CD4-positive, alpha-beta T cell treated with Interleukin-12 subunit alpha and Interleukin-12 subunit beta, for 1 hour (primary cell): ENCODE results near the gene TSPAN13.

Source experiments
- DNase-seq: peaks from one replicate; pipeline ENCODE4 v3.0.0-alpha.2; 2020

TSPAN13 gene

DNA sequence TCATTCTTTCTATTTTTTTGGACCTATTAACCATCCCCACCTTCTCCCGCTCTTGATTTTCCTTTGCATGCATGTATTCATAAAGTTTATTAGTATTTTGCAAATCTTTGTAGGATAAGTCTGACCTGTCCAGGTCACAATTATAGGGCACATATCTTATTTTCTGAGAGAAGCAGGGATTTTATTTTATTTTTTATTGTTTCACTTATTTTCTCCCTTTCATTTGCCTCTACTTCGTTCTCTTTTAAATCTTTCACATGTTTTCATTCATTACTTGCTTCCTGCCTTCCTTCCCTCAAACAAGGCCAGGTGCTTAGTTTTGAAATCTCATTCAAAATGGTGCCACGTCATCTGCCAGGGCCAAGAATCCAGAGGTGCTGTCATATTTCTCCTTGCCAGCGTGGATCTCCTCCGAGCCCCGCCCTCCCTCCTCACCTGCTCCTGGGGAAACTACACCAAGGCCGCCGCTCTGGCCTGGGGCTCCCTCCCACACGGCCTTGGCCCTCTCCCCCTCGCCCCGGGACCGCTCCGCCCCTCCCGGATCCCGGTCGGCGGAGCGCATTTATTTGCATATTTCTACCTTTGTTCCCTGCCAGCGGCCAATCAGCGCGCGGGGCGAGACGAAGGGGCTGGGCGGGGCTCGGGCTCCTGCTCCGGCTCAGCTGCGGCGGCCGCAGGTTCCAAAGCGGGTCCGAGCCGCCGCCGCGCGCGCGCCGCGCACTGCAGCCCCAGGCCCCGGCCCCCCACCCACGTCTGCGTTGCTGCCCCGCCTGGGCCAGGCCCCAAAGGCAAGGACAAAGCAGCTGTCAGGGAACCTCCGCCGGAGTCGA lies at the start of gene TSPAN13:
Gene TSPAN13 (plus strand): TSS at position 654 of the 830 bp plus-strand sequence. CDS start 213 bp downstream, outside the sequence.
- DNase-seq: peak; percentile 45

DNA sequence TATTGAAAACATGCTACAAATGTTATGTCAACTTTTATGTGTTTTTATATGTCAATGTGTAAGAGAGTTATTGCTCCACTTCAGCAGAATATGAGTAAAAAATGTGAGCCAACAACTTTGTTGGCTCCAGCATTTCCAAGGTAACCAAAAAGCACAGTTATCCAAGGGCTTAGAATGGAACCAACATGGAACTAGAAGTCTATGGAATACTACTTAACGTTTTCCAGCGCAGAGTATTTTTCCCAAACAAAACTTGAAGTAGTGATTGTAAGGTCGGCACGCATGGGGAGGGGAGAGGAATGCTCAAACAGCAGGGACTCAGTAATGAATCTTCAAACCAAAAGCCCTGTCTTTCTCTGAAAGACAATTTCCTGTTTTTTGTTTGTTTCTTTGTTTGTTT lies 45.0 kb upstream of the TSPAN13 start:
- no peak for DNase-seq

GRCh38 chr7:16708980-16709379 lies 44.6 kb upstream of the TSPAN13 start:
- no peak for DNase-seq

GRCh38 chr7:16710651-16711050 lies 42.9 kb upstream of the TSPAN13 start:
- DNase-seq: no peak

- no peak for DNase-seq
Observed at GRCh38 chr7:16711730-16712129, 41.8 kb upstream of the TSPAN13 start.

- no peak for DNase-seq
Observed at GRCh38 chr7:16712916-16713315, 40.6 kb upstream of the TSPAN13 start.

DNA sequence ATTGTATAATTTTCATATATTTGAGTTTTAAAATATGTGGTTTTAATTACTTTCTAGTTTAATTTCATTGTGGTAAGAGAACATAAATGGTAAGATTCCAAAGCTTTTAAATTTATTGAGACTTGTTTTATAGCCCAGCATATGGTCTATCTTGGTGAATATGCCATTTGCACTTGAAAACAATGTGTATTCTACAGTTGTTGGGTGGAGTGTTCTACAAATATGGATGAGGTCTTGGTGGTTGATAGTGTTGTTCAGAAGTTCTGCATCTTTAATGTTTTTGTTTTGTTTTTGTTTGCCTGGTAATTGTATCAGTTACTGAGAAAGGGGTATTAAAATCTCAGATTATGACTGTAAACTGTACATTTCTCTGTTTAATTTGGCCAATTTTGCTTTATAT lies 37.6 kb upstream of the TSPAN13 start:
- DNase-seq: no peak

DNA sequence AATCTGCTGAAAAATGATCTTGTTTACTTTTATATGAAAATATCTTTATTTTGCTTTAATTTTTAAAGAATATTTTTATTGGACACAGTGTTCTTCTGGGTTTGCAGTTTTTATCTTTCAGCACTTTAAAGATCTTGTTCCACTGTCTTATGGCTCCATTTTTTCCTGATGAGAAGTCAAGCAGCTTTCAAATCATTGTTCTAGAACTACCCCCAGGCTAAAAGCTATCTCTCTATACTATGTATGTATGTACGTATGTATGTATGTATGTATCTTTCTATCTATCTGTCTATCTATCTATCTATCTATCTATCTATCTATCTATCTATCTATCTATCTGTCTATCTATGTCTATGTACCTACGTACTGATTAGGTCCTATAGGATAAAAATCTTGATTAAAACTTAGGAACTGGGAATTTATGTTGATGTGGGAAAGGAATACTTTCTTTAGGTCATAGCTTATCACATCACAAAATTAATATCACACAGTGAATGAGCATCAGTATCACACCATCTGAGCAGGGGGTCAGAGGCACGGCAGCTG lies 35.4 kb upstream of the TSPAN13 start:
- no peak for DNase-seq

- DNase-seq: no peak
Observed at GRCh38 chr7:16719699-16720098, 33.9 kb upstream of the TSPAN13 start.

GRCh38 chr7:16721541-16721940 lies 32.0 kb upstream of the TSPAN13 start:
- no peak for DNase-seq

DNA sequence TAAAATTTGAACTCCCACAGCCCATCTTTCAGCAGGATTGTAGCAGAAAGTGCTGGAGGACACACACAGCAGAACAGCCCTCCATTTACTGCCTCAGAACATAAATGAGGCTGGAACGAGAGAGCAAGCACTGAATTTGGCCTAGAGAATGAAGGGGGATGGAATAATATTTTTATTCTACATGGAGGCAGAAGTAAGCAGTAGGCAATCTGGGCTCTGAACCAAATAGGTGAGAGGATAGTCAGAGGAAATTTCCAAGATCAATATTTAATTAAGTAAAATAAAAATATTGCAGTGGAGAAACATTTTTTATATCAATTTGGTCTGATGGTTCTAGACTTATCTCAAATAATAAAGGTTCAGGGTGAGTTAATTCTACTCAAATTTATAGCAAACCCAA lies 29.2 kb upstream of the TSPAN13 start:
- no peak for DNase-seq

DNA sequence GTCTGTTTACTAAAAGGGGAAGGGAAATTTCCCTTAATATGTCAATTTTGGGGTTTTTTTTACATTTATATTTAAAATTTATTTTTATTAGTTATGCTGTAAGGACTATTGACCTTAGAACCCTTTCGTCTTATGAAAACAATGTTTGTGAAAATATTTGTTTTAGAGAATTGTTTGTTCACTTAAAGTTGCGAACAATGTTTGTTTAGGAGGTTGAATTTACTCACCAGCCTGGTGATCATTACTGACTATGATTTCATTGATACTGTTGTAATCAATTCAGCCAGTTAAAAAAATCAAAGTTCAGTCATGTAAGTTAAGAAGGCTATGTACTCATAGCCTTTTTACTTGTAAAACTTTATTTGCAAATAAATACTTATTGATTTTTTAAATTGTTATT lies 27.4 kb upstream of the TSPAN13 start:
- no peak for DNase-seq

GRCh38 chr7:16727736-16728135 lies 25.8 kb upstream of the TSPAN13 start:
- no peak for DNase-seq

DNA sequence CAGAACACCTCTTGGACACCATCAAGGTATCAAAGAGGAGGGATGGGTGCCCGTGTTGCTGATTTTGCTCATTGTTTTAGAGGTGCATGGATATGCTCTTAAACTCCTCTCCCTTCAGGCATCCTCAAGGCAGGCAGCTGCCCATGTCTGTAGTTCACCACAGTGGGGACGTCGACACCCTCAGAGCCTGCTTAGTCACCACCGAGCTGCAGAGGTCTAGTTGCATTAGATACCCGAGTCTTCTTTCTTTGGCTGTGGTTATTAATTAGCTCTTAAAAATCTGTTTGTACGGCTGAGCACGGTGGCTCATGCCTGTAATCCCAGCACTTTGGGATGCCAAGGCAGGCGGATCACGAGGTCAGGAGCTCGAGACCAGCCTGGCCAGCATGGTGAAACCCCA lies 24.7 kb upstream of the TSPAN13 start:
- no peak for DNase-seq

DNA sequence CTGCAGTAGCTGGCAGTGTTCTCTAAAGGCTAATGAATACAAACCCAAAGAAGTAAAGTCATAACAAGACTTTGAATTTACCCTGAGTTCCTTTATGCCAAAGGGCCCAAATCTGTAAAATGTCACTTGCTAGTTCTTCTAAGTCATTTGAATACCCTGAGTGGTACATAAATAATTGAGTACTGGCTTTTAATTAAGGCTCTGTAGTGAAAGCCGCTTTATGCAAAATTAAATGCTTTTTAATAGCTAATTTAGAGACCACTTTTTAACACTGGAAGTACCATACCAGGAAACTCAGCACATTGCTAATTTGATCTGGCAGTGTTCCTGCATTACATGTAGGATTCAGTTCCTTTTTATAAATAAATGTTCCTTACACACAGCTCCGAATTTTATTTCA lies 24.0 kb upstream of the TSPAN13 start:
- DNase-seq: no peak

- DNase-seq: no peak
Observed at GRCh38 chr7:16730937-16731336, 22.6 kb upstream of the TSPAN13 start.

DNA sequence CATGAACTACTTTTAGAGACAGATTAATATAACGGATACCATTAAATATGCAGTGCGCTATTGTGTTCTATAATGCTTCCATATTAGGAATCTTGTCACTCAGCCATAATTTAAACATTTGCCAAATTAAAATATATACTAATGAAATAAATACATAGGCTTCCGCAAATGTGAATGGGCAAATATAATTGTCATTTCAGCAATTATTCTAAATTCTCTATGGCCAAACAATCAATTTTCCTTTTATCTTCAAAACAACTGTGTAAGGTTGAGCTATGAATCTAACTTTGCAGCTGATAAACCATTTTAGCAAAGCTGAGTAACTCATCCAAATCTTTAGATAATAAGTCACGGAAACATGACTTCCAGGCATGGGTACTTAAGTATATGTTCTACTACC lies 20.7 kb upstream of the TSPAN13 start:
- no peak for DNase-seq

GRCh38 chr7:16734148-16734726 lies 19.3 kb upstream of the TSPAN13 start:
- no peak for DNase-seq

DNA sequence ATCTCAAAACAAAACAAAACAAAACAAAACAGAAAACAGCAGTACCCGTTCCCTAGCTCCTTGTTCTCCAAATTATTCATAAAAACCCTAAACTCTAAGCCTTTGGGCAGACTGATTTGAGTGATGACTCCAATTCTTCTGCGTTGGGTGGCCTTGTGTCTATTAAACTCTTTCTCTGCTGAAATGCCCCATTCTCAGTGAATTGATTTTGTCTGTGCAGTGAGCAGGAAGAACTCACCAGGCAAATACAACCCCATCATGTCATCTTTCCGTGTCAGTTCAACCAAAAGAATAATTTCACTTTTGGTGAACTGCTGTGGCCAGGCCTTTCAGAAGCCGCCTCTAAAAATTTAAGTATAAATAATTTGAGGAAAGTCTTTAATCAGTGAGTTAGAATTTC lies 18.5 kb upstream of the TSPAN13 start:
- DNase-seq: no peak

GRCh38 chr7:16738011-16738688 lies 15.4 kb upstream of the TSPAN13 start:
- no peak for DNase-seq

GRCh38 chr7:16739863-16740622 lies 13.5 kb upstream of the TSPAN13 start:
- DNase-seq: no peak

GRCh38 chr7:16740623-16740953 lies 13.0 kb upstream of the TSPAN13 start:
- DNase-seq: no peak

DNA sequence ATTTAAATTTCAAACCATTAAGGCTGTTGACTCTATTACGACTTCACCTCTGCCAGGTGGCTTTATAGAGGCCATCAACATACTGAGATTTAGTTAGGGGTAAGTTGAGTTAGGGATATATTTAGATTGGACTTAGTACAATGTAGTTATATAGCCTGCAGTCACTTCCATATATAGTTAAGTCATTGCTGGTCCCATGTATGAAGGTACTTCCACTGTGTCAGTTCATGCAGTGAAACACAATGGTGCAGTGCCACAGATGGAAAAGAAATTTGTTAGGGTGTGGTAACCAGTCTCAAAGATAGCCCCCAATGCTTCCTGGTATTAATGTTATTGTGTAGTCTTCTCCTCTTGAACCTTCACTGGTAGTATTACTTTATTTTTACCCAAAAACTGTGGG lies 12.6 kb upstream of the TSPAN13 start:
- no peak for DNase-seq
